C4-2B (cell line): ENCODE data around the gene P3H4.

Experiments
- H3K27ac ChIP-seq: fragments of 450-650 bp; 2 replicates; pipeline ENCODE4 v1.5.1; 2017
- CTCF ChIP-seq: fragments of 450-650 bp; conservative IDR thresholded peaks from 2 replicates; pipeline ENCODE4 v1.5.1; 2017; ENCODE audit warnings: mild to moderate bottlenecking
- ZFX ChIP-seq: fragments of 450-650 bp; IDR thresholded peaks from 2 replicates; pipeline ENCODE4 v1.6.1; 2017

P3H4 gene

DNA sequence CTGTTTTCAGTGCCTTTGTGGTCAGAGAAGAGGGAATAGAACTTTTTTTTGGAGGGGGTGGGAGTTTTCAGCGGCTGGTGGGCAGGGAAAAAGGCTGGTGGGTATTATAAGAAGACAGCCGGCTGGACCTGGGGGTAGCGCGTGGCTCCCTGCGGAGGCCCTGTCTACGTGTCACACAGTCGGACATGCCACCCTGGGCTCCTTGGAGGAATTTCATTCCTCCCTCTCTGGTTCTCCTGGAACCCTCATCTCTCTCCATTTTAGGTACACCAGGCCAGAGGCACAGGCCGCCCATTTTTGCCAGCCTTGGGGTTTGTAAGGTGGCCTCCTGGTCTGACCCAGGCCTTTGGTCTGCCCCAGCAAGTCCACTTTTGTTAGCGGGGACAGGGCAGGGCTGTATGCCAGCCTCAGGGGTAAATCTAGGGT lies 2.0 kb upstream of the P3H4 start:
- H3K27ac ChIP-seq, result peak overlapping the region; percentile 93
- TF ChIP-seq CTCF, result no peak
- TF ChIP-seq ZFX, result no peak

GRCh38 chr17:41813152-41813680 lies 1.5 kb upstream of the P3H4 start:
- H3K27ac ChIP-seq, result peak overlapping the region; percentile 93
- no peak for TF ChIP-seq CTCF
- TF ChIP-seq ZFX, result no peak

- peak within 1 kb of the TSS; percentile 93 for H3K27ac ChIP-seq
Measured at GRCh38 chr17:41812381-41813151, 817 bp upstream of the P3H4 start, which contains the start of gene FKBP10. Gene FKBP10, plus strand, starts transcription at chr17:41813004. Its CDS starts 31 bp downstream, at chr17:41813035.

GRCh38 chr17:41810659-41811548 lies 845 bp downstream of the P3H4 start:
- TF ChIP-seq CTCF, result no peak
- TF ChIP-seq ZFX, result no peak
- H3K27ac ChIP-seq, result peak overlapping the region; percentile 93

More at GRCh38 chr17:41812381-41813151, 817 bp upstream of the P3H4 start, which contains the start of gene FKBP10:
- peak; percentile 42; the same call in 1 of the 2 replicates for TF ChIP-seq ZFX
- TF ChIP-seq CTCF, result no peak

- H3K27ac ChIP-seq, result no peak overlapping the region
- no peak for TF ChIP-seq CTCF
- no peak for TF ChIP-seq ZFX
Measured at GRCh38 chr17:41806685-41807445, 4.9 kb downstream of the P3H4 start.

DNA sequence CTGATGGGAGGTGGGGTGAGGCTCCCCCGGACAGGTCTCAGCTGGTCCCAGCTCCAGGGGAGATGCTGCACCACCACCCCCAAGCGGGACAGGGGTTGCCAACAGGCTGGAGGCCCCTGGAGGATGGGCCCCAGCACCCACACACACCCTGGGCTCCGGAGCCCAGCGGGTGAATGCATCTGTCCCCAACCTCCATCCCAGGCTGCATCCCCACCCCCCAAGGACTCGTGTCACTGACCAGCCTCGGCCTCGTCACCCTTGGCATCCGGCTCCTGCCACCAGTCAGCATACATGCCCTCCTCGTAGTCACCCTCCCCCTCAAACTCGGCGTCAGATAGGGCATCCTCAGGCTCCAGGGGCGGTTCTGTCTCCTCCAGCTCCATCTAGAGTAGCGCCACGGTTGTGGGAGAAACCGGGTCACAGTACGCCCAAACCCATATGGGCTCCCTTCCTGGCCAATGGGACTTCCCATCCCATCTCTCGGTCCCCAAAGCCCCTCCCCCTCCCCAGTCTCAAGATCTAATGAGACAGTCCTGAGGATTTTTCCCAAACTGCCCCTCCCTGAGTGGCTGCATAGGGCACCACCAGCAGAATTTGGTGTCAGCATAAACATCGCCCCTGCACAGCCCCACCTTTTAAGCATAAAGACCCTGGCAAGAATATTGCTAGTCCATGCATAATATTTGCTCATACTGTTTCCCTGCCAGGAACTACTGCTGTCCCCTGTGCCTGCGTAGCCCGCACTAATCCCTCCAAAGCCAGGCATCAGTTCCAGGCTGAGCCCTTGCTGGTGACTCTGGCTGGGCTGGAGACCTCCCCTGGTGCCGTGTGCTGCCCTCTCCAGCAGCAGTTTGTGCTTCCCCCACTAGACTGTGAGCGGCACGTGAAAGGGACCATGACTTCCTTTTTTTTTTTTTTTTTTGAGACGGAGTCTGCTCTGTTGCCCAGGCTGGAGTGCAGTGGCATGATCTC lies 8.4 kb downstream of the P3H4 start:
- no peak overlapping the region for H3K27ac ChIP-seq
- TF ChIP-seq CTCF (no peak), ZFX (no peak)
